Measurements from ENCODE around the gene CTAG2. TPM values are rescaled to one million over a fixed set of nuclear protein-coding genes. Genes with fewer than 3 reads are reported as not detected.

Gene CTAG2
- not detected in 5 replicates for total RNA-seq (2022; extraction: Qiagen RNA extraction; ENCODE audit: low read depth)

GRCh38 chrX:154653413-154653812 lies at the start of gene CTAG2:
Gene CTAG2 (minus strand): TSS chrX:154653579. CDS start chrX:154653515, 64 bp downstream.

DNA sequence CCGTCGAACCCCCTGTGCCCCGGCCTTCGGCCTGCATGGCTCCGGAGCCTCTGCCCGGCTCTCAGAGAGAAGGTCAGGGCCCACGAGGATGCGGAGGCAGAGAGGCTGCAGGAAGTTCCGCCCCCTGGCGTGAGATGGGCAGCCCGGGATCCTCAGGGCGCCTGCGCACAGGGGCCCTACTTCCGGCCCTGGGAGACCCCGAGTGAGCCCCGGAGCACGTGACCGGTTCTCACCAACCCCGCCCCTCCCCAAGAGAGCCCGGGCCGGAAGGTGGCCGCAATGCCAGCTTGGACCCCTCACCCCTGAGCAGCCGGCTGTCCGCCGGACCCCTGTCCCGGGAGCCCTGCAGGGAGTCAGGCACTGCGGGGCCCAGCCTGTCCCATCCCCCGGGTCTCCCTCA lies 34.2 kb downstream of the CTAG2 start, which contains the start of gene CTAG1B:
CTAG1B (minus strand) TSS at position 101 of the 400 bp plus-strand sequence; CDS start at position 37, 64 bp downstream.

Other genes starting within 250 kb of the CTAG2 start
- gene DNASE1L1, start 244.3 kb downstream of the CTAG2 start, total RNA-seq (2022; extraction: Qiagen RNA extraction; ENCODE audit: low read depth): 24.8 to 33.0 TPM (median 25.7 TPM) in 5 replicates
- gene TAFAZZIN, start 242.0 kb downstream of the CTAG2 start, total RNA-seq (2022; extraction: Qiagen RNA extraction; ENCODE audit: low read depth): 29.2 to 38.1 TPM (median 37.3 TPM) in 5 replicates
- gene ATP6AP1, start 224.9 kb downstream of the CTAG2 start, total RNA-seq (2022; extraction: Qiagen RNA extraction; ENCODE audit: low read depth): 74.5 to 108 TPM (median 106 TPM) in 5 replicates
- 87.3 to 107 TPM (median 98.1 TPM) in 5 replicates for gene GDI1, start 216.4 kb downstream of the CTAG2 start, total RNA-seq (2022; extraction: Qiagen RNA extraction; ENCODE audit: low read depth)
- gene FAM50A, start 209.4 kb downstream of the CTAG2 start, total RNA-seq (2022; extraction: Qiagen RNA extraction; ENCODE audit: low read depth): 105 to 122 TPM (median 115 TPM) in 5 replicates
- 9.0 to 14.6 TPM (median 13.0 TPM) in 5 replicates for gene PLXNA3, start 195.3 kb downstream of the CTAG2 start, total RNA-seq (2022; extraction: Qiagen RNA extraction; ENCODE audit: low read depth)
- gene LAGE3, start 174.3 kb downstream of the CTAG2 start, total RNA-seq (2022; extraction: Qiagen RNA extraction; ENCODE audit: low read depth): 43.3 to 74.7 TPM (median 68.4 TPM) in 5 replicates
- 63.2 to 69.4 TPM (median 68.0 TPM) in 5 replicates for gene UBL4A, start 167.0 kb downstream of the CTAG2 start, total RNA-seq (2022; extraction: Qiagen RNA extraction; ENCODE audit: low read depth)
- 29.4 to 44.2 TPM (median 40.5 TPM) in 5 replicates for gene SLC10A3, start 162.9 kb downstream of the CTAG2 start, total RNA-seq (2022; extraction: Qiagen RNA extraction; ENCODE audit: low read depth)
- 35.6 to 46.9 TPM (median 41.9 TPM) in 5 replicates for gene FAM3A, start 137.3 kb downstream of the CTAG2 start, total RNA-seq (2022; extraction: Qiagen RNA extraction; ENCODE audit: low read depth)
- gene G6PD, start 106.7 kb downstream of the CTAG2 start, total RNA-seq (2022; extraction: Qiagen RNA extraction; ENCODE audit: low read depth): 1,412 to 1,586 TPM (median 1,534 TPM) in 5 replicates
- 35.8 to 45.0 TPM (median 42.5 TPM) in 5 replicates for gene IKBKG, start 106.0 kb downstream of the CTAG2 start, total RNA-seq (2022; extraction: Qiagen RNA extraction; ENCODE audit: low read depth)
- 0.18 TPM in 1 of 5 replicates, not detected in the others for gene CTAG1A, start 68.4 kb downstream of the CTAG2 start, total RNA-seq (2022; extraction: Qiagen RNA extraction; ENCODE audit: low read depth)
- not detected in 5 replicates for gene CTAG1B, start 34.3 kb downstream of the CTAG2 start, total RNA-seq (2022; extraction: Qiagen RNA extraction; ENCODE audit: low read depth)
- 0.27 to 0.45 TPM (median 0.41 TPM) in 5 replicates for gene GAB3, start 97.5 kb upstream of the CTAG2 start, total RNA-seq (2022; extraction: Qiagen RNA extraction; ENCODE audit: low read depth)
- 158 to 211 TPM (median 175 TPM) in 5 replicates for gene DKC1, start 109.3 kb upstream of the CTAG2 start, total RNA-seq (2022; extraction: Qiagen RNA extraction; ENCODE audit: low read depth)
- gene MPP1, start 151.9 kb upstream of the CTAG2 start, total RNA-seq (2022; extraction: Qiagen RNA extraction; ENCODE audit: low read depth): 15.4 to 17.5 TPM (median 15.9 TPM) in 5 replicates
- gene SMIM9, start 181.1 kb upstream of the CTAG2 start, total RNA-seq (2022; extraction: Qiagen RNA extraction; ENCODE audit: low read depth): not detected in 5 replicates
- gene F8A1, start 232.8 kb upstream of the CTAG2 start, total RNA-seq (2022; extraction: Qiagen RNA extraction; ENCODE audit: low read depth): 57.7 to 98.9 TPM (median 87.7 TPM) in 5 replicates